Keratinocyte (primary cell): ENCODE data around the gene HEXB. TPM values are rescaled to one million over a fixed set of nuclear protein-coding genes. Genes with fewer than 3 reads are reported as not detected.

ENCODE experiments used
- DNase-seq: peaks from one replicate; pipeline ENCODE4 v3.0.0-alpha.2; 2011; ENCODE audit warnings: low read depth, missing footprints, low spot score
- FAIRE-seq: peaks from 2 replicates; lab custom pipeline; 2011; peaks lifted over from hg19 to GRCh38; lab: Jason Lieb, UNC
- H2AFZ ChIP-seq: 2 replicates; pipeline ENCODE4 v1.6.0; 2012; ENCODE audit warnings: low read length, control low read depth, inconsistent platforms; ENCODE audit not compliant: control insufficient read depth
- H3K27ac ChIP-seq: 2 replicates; pipeline ENCODE4 v1.5.1; 2011; ENCODE audit warnings: low read length; ENCODE audit not compliant: control insufficient read depth, insufficient read depth
- H3K27me3 ChIP-seq: 3 replicates; pipeline ENCODE4 v1.6.0; 2011; ENCODE audit warnings: low read length; ENCODE audit not compliant: control insufficient read depth, insufficient read depth; ENCODE audit errors: extremely low read depth
- H3K36me3 ChIP-seq, 2 experiments: 2 replicates in 1 of 2; 3 replicates in 1 of 2; pipeline ENCODE4 v1.5.1; 2011; ENCODE audit warnings: low read length in 2 of 2, mild to moderate bottlenecking in 1 of 2; ENCODE audit not compliant: control insufficient read depth in 2 of 2, insufficient read depth in 2 of 2; ENCODE audit errors: extremely low read depth in 1 of 2
- H3K4me1 ChIP-seq: 3 replicates; pipeline ENCODE4 v1.5.1; 2011; ENCODE audit warnings: low read length; ENCODE audit not compliant: control insufficient read depth, insufficient read depth; ENCODE audit errors: extremely low read depth
- H3K4me2 ChIP-seq: 3 replicates; pipeline ENCODE4 v1.6.0; 2011; ENCODE audit warnings: low read depth, low read length; ENCODE audit not compliant: control insufficient read depth, insufficient read depth; ENCODE audit errors: extremely low read depth
- H3K4me3 ChIP-seq, 3 experiments: fragments of 200-600 bp in 1 of 3; sonication (generic) in 1 of 3; 2 replicates in 2 of 3; 3 replicates in 1 of 3; pipeline ENCODE4 v1.5.1; 2011 to 2016; ENCODE audit warnings: low read length in 3 of 3, mild to moderate bottlenecking in 3 of 3, control low read depth in 2 of 3, inconsistent platforms in 1 of 3, low read depth in 1 of 3, mixed read lengths in 1 of 3, mixed run types in 1 of 3, moderate library complexity in 1 of 3; ENCODE audit not compliant: control insufficient read depth in 2 of 3, insufficient read depth in 2 of 3; ENCODE audit errors: extremely low read depth in 1 of 3
- H3K79me2 ChIP-seq: 2 replicates; pipeline ENCODE4 v1.6.0; 2012; ENCODE audit warnings: low read length; ENCODE audit not compliant: control insufficient read depth, insufficient read depth
- H3K9ac ChIP-seq: 3 replicates; pipeline ENCODE4 v1.6.0; 2011; ENCODE audit warnings: low read length; ENCODE audit not compliant: control insufficient read depth, insufficient read depth; ENCODE audit errors: extremely low read depth
- H3K9me1 ChIP-seq: 3 replicates; pipeline ENCODE4 v1.6.0; 2011; ENCODE audit warnings: low read length; ENCODE audit not compliant: control insufficient read depth, insufficient read depth; ENCODE audit errors: extremely low read depth
- H3K9me3 ChIP-seq: 2 replicates; pipeline ENCODE4 v1.5.1; 2012; ENCODE audit warnings: low read depth, low read length; ENCODE audit not compliant: control insufficient read depth
- H4K20me1 ChIP-seq: 3 replicates; pipeline ENCODE4 v1.6.0; 2011; ENCODE audit warnings: low read length; ENCODE audit not compliant: control insufficient read depth, insufficient read depth; ENCODE audit errors: extremely low read depth
- CTCF ChIP-seq, 3 experiments: IDR thresholded peaks in 1 of 3; conservative IDR thresholded peaks in 1 of 3; optimal IDR thresholded peaks in 1 of 3; 2 replicates in 2 of 3; 3 replicates in 1 of 3; pipeline versions ENCODE3 to v1.5.1; 2011; ENCODE audit warnings: low read length in 3 of 3, mild to moderate bottlenecking in 3 of 3, moderate library complexity in 2 of 3, control low read depth in 1 of 3, inconsistent platforms in 1 of 3; ENCODE audit not compliant: insufficient read depth in 2 of 3; ENCODE audit errors: extremely low read depth in 1 of 3
- EZH2 ChIP-seq: IDR thresholded peaks from one replicate; pipeline ENCODE4 v1.6.1; 2012; ENCODE audit warnings: inconsistent platforms, mild to moderate bottlenecking, low read length, moderate library complexity
- dilution Hi-C: fragments of 300-500 bp; cut with MboI; formaldehyde crosslinking; loops from one replicate; pipeline ENCODE4 v1.7.0; 2020; ENCODE audit warnings: low sequenced_read_pairs; ENCODE audit not compliant: extremely low pct_ligation_motif_present
- polyA plus RNA-seq, 5 experiments: library from polyadenylated mRNA; depleted of rRNA in 3 of 5; stranded (reverse) in 3 of 5; stranded (forward) in 1 of 5; unstranded in 1 of 5; fragments of >200 nt; gene quantifications; 1 replicate in 1 of 5; 2 replicates in 3 of 5; 3 replicates in 1 of 5; pipeline versions ENCODE4 v1.2.1 to v1.2.3, GENCODE V29; 2011 to 2012; ENCODE audit warnings: missing spikeins in 2 of 5, low read depth in 1 of 5, low replicate concordance in 1 of 5

HEXB gene
- polyA plus RNA-seq, 1 donor (not counting 4 experiments of a cell fraction or from before 2014, with no cell fraction given): 192 TPM

- dilution Hi-C loops: no loop called here
Observed at GRCh38 chr5:74653991-74654390, 31.0 kb upstream of the HEXB start.

GRCh38 chr5:74655206-74655605 lies 29.8 kb upstream of the HEXB start:
- Histone ChIP-seq H3K9ac (no peak overlapping the region), H2AFZ (no peak overlapping the region), H3K27me3 (no peaks in the 10 kb centered on the region), H4K20me1 (no peaks in the 10 kb centered on the region), H3K79me2 (no peaks in the 10 kb centered on the region), H3K9me1 (no peaks in the 10 kb centered on the region), H3K27ac (no peak overlapping the region), H3K36me3 (no peaks in the 10 kb centered on the region), H3K9me3 (no peaks in the 10 kb centered on the region), H3K4me1 (peaks cover 22% of the 10 kb centered on the region), H3K4me2 (no peak overlapping the region), H3K4me3 (no peak overlapping the region)
- DNase-seq (no peak), FAIRE-seq (no peak)
- dilution Hi-C loops: no loop called here
- TF ChIP-seq EZH2 (no peak), CTCF (optimal IDR thresholded peaks at IDR 0.05 in 1 of 3, IDR thresholded peaks at IDR 0.05 in 1 of 3, conservative IDR thresholded peaks at IDR 0.05 in 1 of 3; ENCODE audit: extremely low read depth in 1 of 3, insufficient read depth in 2 of 3, low read length in 3 of 3) (no peak)

More at GRCh38 chr5:74653991-74654390, 31.0 kb upstream of the HEXB start:
- Histone ChIP-seq H3K27me3 (no peaks in the 10 kb centered on the region), H3K4me2 (no peak overlapping the region), H3K9me1 (no peaks in the 10 kb centered on the region), H2AFZ (no peak overlapping the region), H3K79me2 (no peaks in the 10 kb centered on the region), H3K9me3 (no peaks in the 10 kb centered on the region), H3K9ac (no peak overlapping the region), H3K27ac (no peak overlapping the region), H4K20me1 (no peaks in the 10 kb centered on the region), H3K4me3 (no peak overlapping the region), H3K36me3 (no peaks in the 10 kb centered on the region), H3K4me1 (peaks cover 19% of the 10 kb centered on the region)
- DNase-seq (no peak), FAIRE-seq (no peak)
- TF ChIP-seq EZH2 (no peak), CTCF (optimal IDR thresholded peaks at IDR 0.05 in 1 of 3, IDR thresholded peaks at IDR 0.05 in 1 of 3, conservative IDR thresholded peaks at IDR 0.05 in 1 of 3; ENCODE audit: extremely low read depth in 1 of 3, insufficient read depth in 2 of 3, low read length in 3 of 3) (no peak)
